Transverse colon (tissue), 4 donors: ENCODE measurements around the gene ME3. TPM values are rescaled to one million over a fixed set of nuclear protein-coding genes. Genes with fewer than 3 reads are reported as not detected.
A peak's percentile ranks its signal among the peaks of the same experiment; 100 is the strongest.

ENCODE experiments used
- DNase-seq: peaks from one replicate; pipeline ENCODE4 v3.0.0-alpha.2; 2019
- H3K27ac ChIP-seq, 4 donors: fragments of 200-600 bp; sonication (generic); 2 replicates each; pipeline ENCODE4 v1.5.1; 2016 to 2018; ENCODE audit warnings: inconsistent platforms in 4 of 4
- H3K27me3 ChIP-seq: fragments of 200-600 bp; sonication (generic); 2 replicates; pipeline ENCODE4 v1.5.1; 2017; ENCODE audit warnings: inconsistent platforms
- H3K36me3 ChIP-seq, 4 donors: fragments of 200-600 bp; sonication (generic); 2 replicates each; pipeline ENCODE4 v1.5.1; 2017 to 2019; ENCODE audit warnings: inconsistent platforms in 4 of 4
- H3K4me1 ChIP-seq, 4 donors: fragments of 200-600 bp; sonication (generic); 2 replicates each; pipeline ENCODE4 v1.5.1; 2017 to 2020; ENCODE audit warnings: inconsistent platforms in 4 of 4
- H3K4me3 ChIP-seq, 4 donors: fragments of 200-600 bp; sonication (generic); 1 replicate in 1 of 4; 2 replicates in 3 of 4; pipeline versions ENCODE4 v1.5.1 to v1.6.1; 2017 to 2019; ENCODE audit warnings: inconsistent platforms in 4 of 4
- H3K9me3 ChIP-seq, 2 donors: fragments of 200-600 bp; sonication (generic); 2 replicates each; pipeline ENCODE4 v1.5.1; 2017 to 2019; ENCODE audit warnings: inconsistent platforms in 2 of 2
- CTCF ChIP-seq, 5 experiments: fragments of 200-600 bp in 3 of 5; fragments of 450-650 bp in 2 of 5; sonication (generic) in 3 of 5; IDR thresholded peaks; 1 replicate in 2 of 5; 2 replicates in 3 of 5; pipeline ENCODE4 v1.5.1; 2016 to 2017; ENCODE audit warnings: antibody characterized with exemption in 5 of 5, inconsistent platforms in 3 of 5, mild to moderate bottlenecking in 2 of 5, moderate library complexity in 1 of 5
- EP300 ChIP-seq: sonication (generic); formaldehyde crosslinking; IDR thresholded peaks from one replicate; pipeline ENCODE4 v1.6.1; 2017; ENCODE audit warnings: antibody characterized with exemption, low read depth
- POLR2A ChIP-seq: fragments of 450-650 bp; IDR thresholded peaks from one replicate; pipeline ENCODE4 v1.6.1; 2016; ENCODE audit warnings: antibody characterized with exemption, mild to moderate bottlenecking, moderate library complexity
- POLR2AphosphoS5 ChIP-seq, 3 donors: sonication (generic); formaldehyde crosslinking; IDR thresholded peaks; one replicate each; pipeline ENCODE4 v1.6.1; 2016; ENCODE audit warnings: antibody characterized with exemption in 3 of 3
- WGBS, 2 donors: methylation state at CpG; one replicate each; pipeline ENCODE4 v1.1.5; 2018; ENCODE audit warnings: low coverage in 1 of 2; 5-methylcytosine and 5-hydroxymethylcytosine counted together
- in situ Hi-C, 4 donors: fragments of 200-750 bp; cut with MboI; loops; one replicate each; pipeline versions ENCODE4 v1.15.0 to v1.15.1; 2017; ENCODE audit warnings: low sequenced_read_pairs in 3 of 4, low pct_ligation_motif_present in 1 of 4, low pct_unique_long_range_greater_than_20kb in 1 of 4
- intact Hi-C: fragments of 100-400 bp; cut with DNase I; formaldehyde crosslinking; loops from one replicate; pipeline ENCODE4 v1.15.1; 2023; ENCODE audit warnings: low total_unique reads
- total RNA-seq, 4 donors: library from RNA; depleted of rRNA; stranded (reverse); fragments of >200 nt; gene quantifications; one replicate each; pipeline ENCODE4 v1.1.0, GENCODE V29; 2016

ME3 gene
- total RNA-seq, 4 donors from 2014 or later, result 91.8 to 258 (median 116) TPM

GRCh38 chr11:86475027-86475426 is 197.4 kb downstream of the ME3 start:
- Histone ChIP-seq H3K4me1 (peaks cover 0 to 11% (median 5%) of the 10 kb centered on the region in 4 donors), H3K36me3 (no peaks in the 10 kb centered on the region), H3K27me3 (no peaks in the 10 kb centered on the region), H3K9me3 (no peaks in the 10 kb centered on the region), H3K4me3 (no peak overlapping the region), H3K27ac (peak overlapping the region in 2 of 4 donors; percentile 44 to 49)
- TF ChIP-seq CTCF (IDR thresholded peaks at IDR 0.05), result no peak
- 90 to 100% methylated on average over 2 to 3 of the region's 3 CpGs for WGBS, 2 donors
- in situ Hi-C loops, result no loop called here
- DNase-seq, result no peak
- intact Hi-C loops, result no loop called here

GRCh38 chr11:86473991-86474833 is 198.2 kb downstream of the ME3 start:
- DNase-seq, result no peak
- in situ Hi-C loops (loop anchor here in 1 of 4 donors (25.0 kb wide), 1 partner anchor 138 kb away; no protein-coding TSS in a partner anchor), intact Hi-C loops (no loop called here)
- H3K9me3 ChIP-seq, result no peaks in the 10 kb centered on the region
- H3K27ac ChIP-seq, result peak overlapping the region in 1 of 4 donors; percentile 44
- H3K4me3 ChIP-seq, result no peak overlapping the region
- peaks cover 0 to 11% (median 5%) of the 10 kb centered on the region in 4 donors for H3K4me1 ChIP-seq
- TF ChIP-seq POLR2A (no peak), CTCF (IDR thresholded peaks at IDR 0.05) (no peak), POLR2AphosphoS5 (IDR thresholded peaks at IDR 0.05) (no peak), EP300 (no peak)
- H3K27me3 ChIP-seq, result no peaks in the 10 kb centered on the region
- 85 to 87% methylated on average over 2 to 10 of the region's 10 CpGs for WGBS, 2 donors
- H3K36me3 ChIP-seq, result no peaks in the 10 kb centered on the region

GRCh38 chr11:86469491-86470388 is 202.7 kb downstream of the ME3 start:
- no peak for DNase-seq
- intact Hi-C loops, result no loop called here
- no peaks in the 10 kb centered on the region for H3K27me3 ChIP-seq
- H3K4me1 ChIP-seq, result peaks cover 0 to 4% (median 0%) of the 10 kb centered on the region in 4 donors
- no peak overlapping the region for H3K4me3 ChIP-seq
- in situ Hi-C loops, result loop anchor here in 1 of 4 donors (25.0 kb wide), 1 partner anchor 143 kb away; no protein-coding TSS in a partner anchor
- H3K36me3 ChIP-seq, result no peaks in the 10 kb centered on the region
- TF ChIP-seq POLR2AphosphoS5 (IDR thresholded peaks at IDR 0.05) (no peak), EP300 (no peak), POLR2A (no peak), CTCF (IDR thresholded peaks at IDR 0.05) (no peak)
- 45 to 81% methylated on average over 1 to 5 of the region's 5 CpGs for WGBS, 2 donors
- no peaks in the 10 kb centered on the region for H3K9me3 ChIP-seq
- no peak overlapping the region for H3K27ac ChIP-seq

- Histone ChIP-seq H3K9me3 (no peaks in the 10 kb centered on the region), H3K4me1 (peaks cover 0 to 8% (median 0%) of the 10 kb centered on the region in 4 donors), H3K27me3 (no peaks in the 10 kb centered on the region), H3K27ac (no peak overlapping the region), H3K4me3 (no peak overlapping the region), H3K36me3 (no peaks in the 10 kb centered on the region)
- TF ChIP-seq EP300 (no peak), CTCF (IDR thresholded peaks at IDR 0.05) (no peak), POLR2AphosphoS5 (IDR thresholded peaks at IDR 0.05) (no peak), POLR2A (no peak)
- intact Hi-C loops (no loop called here), in situ Hi-C loops (loop anchor here in 1 of 4 donors (25.0 kb wide), 1 partner anchor 144 kb away; no protein-coding TSS in a partner anchor)
- DNase-seq, result no peak
- WGBS, 2 donors, result 100% methylated on average over 1 of the region's 1 CpG
Observed at GRCh38 chr11:86468169-86468568, 204.2 kb downstream of the ME3 start.
